Measurements from ENCODE around the gene SCN1B.

The SCN1B gene

GRCh38 chr19:35033067-35034004 lies 3.1 kb downstream of the SCN1B start:
- Histone ChIP-seq H3K4me3 (no peak overlapping the region), H3K27ac (no peak overlapping the region)
- no peak for DNase-seq (ENCODE audit: low spot score)
- no peak for TF ChIP-seq CTCF (IDR thresholded peaks at IDR 0.05)

GRCh38 chr19:35034005-35034502 lies 3.8 kb downstream of the SCN1B start:
- no peak for TF ChIP-seq CTCF (IDR thresholded peaks at IDR 0.05)
- no peak overlapping the region for H3K4me3 ChIP-seq

GRCh38 chr19:35034588-35035382 lies 4.5 kb downstream of the SCN1B start:
- no peak overlapping the region for H3K4me3 ChIP-seq
- H3K27ac ChIP-seq, result no peak overlapping the region
- no peak for TF ChIP-seq CTCF (IDR thresholded peaks at IDR 0.05)
- no peak for DNase-seq (ENCODE audit: low spot score)

More at GRCh38 chr19:35034005-35034502, 3.8 kb downstream of the SCN1B start:
- DNase-seq (ENCODE audit: low spot score), result no peak
- H3K27ac ChIP-seq, result no peak overlapping the region

- H3K27ac ChIP-seq, result peak overlapping the region in 1 of 2 donors; percentile 48
- TF ChIP-seq CTCF (IDR thresholded peaks at IDR 0.05), result no peak
- DNase-seq (ENCODE audit: low spot score), result no peak
- no peak overlapping the region for H3K4me3 ChIP-seq
These were observed 7.7 kb downstream of the SCN1B start for GRCh38 chr19:35037716-35038622.

- no peak for DNase-seq (ENCODE audit: low spot score)
These were observed 8.6 kb downstream of the SCN1B start for GRCh38 chr19:35038623-35039512.

More at GRCh38 chr19:35038623-35039512, 8.6 kb downstream of the SCN1B start:
- no peak for TF ChIP-seq CTCF (IDR thresholded peaks at IDR 0.05)
- H3K27ac ChIP-seq, result peak overlapping the region in 1 of 2 donors; percentile 77
- H3K4me3 ChIP-seq, result no peak overlapping the region
